Hepatocyte (in vitro differentiated cells): ENCODE data around the gene GAS6. TPM values are rescaled to one million over a fixed set of nuclear protein-coding genes. Genes with fewer than 3 reads are reported as not detected.

ENCODE experiments used
- DNase-seq: peaks from one replicate; pipeline ENCODE4 v3.0.0-alpha.2; 2016; ENCODE audit warnings: low spot score
- H2AFZ ChIP-seq: fragments of 200-600 bp; sonication (generic); 2 replicates; pipeline ENCODE4 v1.6.0; 2016; ENCODE audit warnings: antibody characterized with exemption, mild to moderate bottlenecking
- H3K27ac ChIP-seq: fragments of 200-600 bp; sonication (generic); 2 replicates; pipeline ENCODE4 v1.5.1; 2016; ENCODE audit warnings: mild to moderate bottlenecking
- H3K27me3 ChIP-seq: fragments of 200-600 bp; sonication (generic); 2 replicates; pipeline ENCODE4 v1.6.1; 2016
- H3K36me3 ChIP-seq: fragments of 200-600 bp; sonication (generic); replicated peaks from 2 replicates; pipeline ENCODE4 v1.5.1; 2016; ENCODE audit warnings: low read depth; ENCODE audit not compliant: insufficient read depth
- H3K4me1 ChIP-seq: fragments of 200-600 bp; sonication (generic); 2 replicates; pipeline ENCODE4 v1.5.1; 2016; ENCODE audit warnings: mild to moderate bottlenecking, moderate library complexity; ENCODE audit not compliant: insufficient read depth
- H3K4me2 ChIP-seq: fragments of 200-600 bp; sonication (generic); 2 replicates; pipeline ENCODE4 v1.6.0; 2016
- H3K4me3 ChIP-seq: fragments of 200-600 bp; sonication (generic); 2 replicates; pipeline ENCODE4 v1.5.1; 2016; ENCODE audit warnings: mild to moderate bottlenecking
- H3K79me2 ChIP-seq: fragments of 200-600 bp; sonication (generic); 2 replicates; pipeline ENCODE4 v1.6.0; 2017; ENCODE audit warnings: mild to moderate bottlenecking
- H3K9me2 ChIP-seq: fragments of 200-600 bp; sonication (generic); replicated peaks from 2 replicates; pipeline ENCODE4 v1.6.0; 2017; ENCODE audit warnings: mild to moderate bottlenecking; ENCODE audit not compliant: insufficient read depth
- H3K9me3 ChIP-seq: fragments of 200-600 bp; sonication (generic); 2 replicates; pipeline ENCODE4 v1.5.1; 2016; ENCODE audit warnings: low read depth, mild to moderate bottlenecking
- H4K20me1 ChIP-seq: fragments of 200-600 bp; sonication (generic); 2 replicates; pipeline ENCODE4 v1.6.0; 2016; ENCODE audit warnings: mild to moderate bottlenecking; ENCODE audit not compliant: insufficient read depth, poor library complexity, severe bottlenecking
- CTCF ChIP-seq: fragments of 200-600 bp; sonication (generic); IDR thresholded peaks from 2 replicates; pipeline ENCODE4 v1.5.1; 2016; ENCODE audit warnings: antibody characterized with exemption, mild to moderate bottlenecking; ENCODE audit not compliant: poor library complexity
- EZH2 ChIP-seq: fragments of 200-600 bp; sonication (generic); IDR thresholded peaks from 2 replicates; pipeline ENCODE4 v1.6.1; 2016; ENCODE audit warnings: antibody characterized with exemption, mild to moderate bottlenecking, borderline replicate concordance
- EZH2phosphoT487 ChIP-seq: fragments of 200-600 bp; sonication (generic); IDR thresholded peaks from one replicate; pipeline ENCODE4 v1.6.1; 2018; ENCODE audit warnings: antibody characterized with exemption, mild to moderate bottlenecking, low read depth, moderate library complexity; ENCODE audit not compliant: unreplicated experiment, severe bottlenecking
- WGBS: methylation state at CpG from one replicate; pipeline ENCODE4 v1.1.6; 2016; ENCODE audit warnings: low lambda C conversion rate; ENCODE audit errors: missing lambda C conversion rate; 5-methylcytosine and 5-hydroxymethylcytosine counted together
- polyA plus RNA-seq: library from polyadenylated mRNA; unstranded; fragments of >200 nt; fragmentation: Nextera tagmentation; extraction: Ambion mirVana; gene quantifications from 2 replicates; pipeline ENCODE4 v1.2.1, GENCODE V29; 2016
- total RNA-seq: library from RNA; depleted of rRNA; stranded (reverse); fragments of >200 nt; gene quantifications from 2 replicates; pipeline ENCODE4 v1.2.3, GENCODE V29; 2014

Gene GAS6
- total and polyA plus RNA-seq, 2 experiments from 2014 or later: 70.0 to 146 TPM

DNA sequence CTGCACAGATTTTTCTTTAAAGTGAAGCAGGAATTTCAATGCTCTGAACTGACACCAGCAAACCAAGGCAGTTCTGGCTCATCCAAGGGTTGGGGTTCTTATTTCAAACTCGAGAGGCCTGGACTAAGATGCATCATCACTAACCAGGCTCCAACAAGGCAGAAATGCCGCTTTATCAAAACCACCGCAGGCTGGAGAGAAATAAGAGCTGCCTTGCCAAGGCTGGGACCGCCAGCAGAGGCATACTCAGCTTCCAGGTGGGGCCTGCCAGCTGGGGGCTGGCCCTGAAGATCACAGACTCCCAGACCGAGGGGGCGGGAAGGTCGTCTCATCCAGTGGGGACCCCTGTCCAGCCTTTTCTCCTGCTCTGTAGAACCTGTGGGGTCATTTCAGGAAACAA, 37.4 kb upstream of the GAS6 start:
- H3K27me3 ChIP-seq: no peaks in the 10 kb centered on the region
- H3K4me1 ChIP-seq: no peaks in the 10 kb centered on the region
- 86% methylated on average over 7 of the region's 7 CpGs for WGBS
- no peak overlapping the region for H2AFZ ChIP-seq
- H3K9me2 ChIP-seq: no peaks in the 10 kb centered on the region
- no peak for DNase-seq
- no peak overlapping the region for H3K4me2 ChIP-seq
- H3K36me3 ChIP-seq: no peaks in the 10 kb centered on the region
- no peaks in the 10 kb centered on the region for H4K20me1 ChIP-seq
- no peak for TF ChIP-seq EZH2phosphoT487
- no peak for TF ChIP-seq CTCF
- no peak for TF ChIP-seq EZH2
- H3K79me2 ChIP-seq: no peaks in the 10 kb centered on the region
- H3K27ac ChIP-seq: no peak overlapping the region
- H3K9me3 ChIP-seq: no peaks in the 10 kb centered on the region
- no peak overlapping the region for H3K4me3 ChIP-seq

GRCh38 chr13:113900646-113901045, 36.8 kb upstream of the GAS6 start:
- no peak overlapping the region for H3K27ac ChIP-seq
- H3K9me2 ChIP-seq: no peaks in the 10 kb centered on the region
- no peak for DNase-seq
- no peaks in the 10 kb centered on the region for H4K20me1 ChIP-seq
- no peak overlapping the region for H3K4me3 ChIP-seq
- WGBS: 91% methylated on average over 10 of the region's 10 CpGs
- H3K4me1 ChIP-seq: no peaks in the 10 kb centered on the region
- no peak overlapping the region for H3K4me2 ChIP-seq
- TF ChIP-seq EZH2: no peak
- TF ChIP-seq CTCF: no peak
- no peak for TF ChIP-seq EZH2phosphoT487
- no peaks in the 10 kb centered on the region for H3K79me2 ChIP-seq
- H3K9me3 ChIP-seq: no peaks in the 10 kb centered on the region
- H2AFZ ChIP-seq: no peak overlapping the region
- H3K36me3 ChIP-seq: no peaks in the 10 kb centered on the region
- no peaks in the 10 kb centered on the region for H3K27me3 ChIP-seq

DNA sequence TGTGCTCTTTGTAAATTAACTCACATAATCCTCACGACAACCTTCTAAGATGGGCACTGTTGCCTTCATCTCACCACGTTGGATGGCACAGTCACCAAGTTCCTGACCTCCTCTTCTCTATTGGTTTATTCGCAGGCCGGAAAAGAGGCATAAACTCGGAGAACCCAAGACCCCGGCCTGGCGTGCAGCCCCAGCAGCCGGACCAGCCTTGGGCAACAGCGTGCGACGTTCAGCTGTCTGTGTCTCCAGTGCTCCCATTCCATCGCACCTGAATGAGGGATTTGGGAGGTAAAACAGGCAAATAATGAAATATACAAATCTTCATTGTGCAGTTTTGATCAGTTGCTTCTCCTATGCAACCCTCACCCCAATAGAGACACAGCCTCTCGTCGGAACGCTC, 34.5 kb upstream of the GAS6 start:
- no peak for TF ChIP-seq EZH2phosphoT487
- TF ChIP-seq EZH2: no peak
- TF ChIP-seq CTCF: no peak
- H3K9me3 ChIP-seq: no peaks in the 10 kb centered on the region
- no peak overlapping the region for H3K27ac ChIP-seq
- no peak for DNase-seq
- H2AFZ ChIP-seq: no peak overlapping the region
- no peaks in the 10 kb centered on the region for H3K36me3 ChIP-seq
- H3K4me3 ChIP-seq: no peak overlapping the region
- no peaks in the 10 kb centered on the region for H3K4me1 ChIP-seq
- H3K9me2 ChIP-seq: no peaks in the 10 kb centered on the region
- H3K79me2 ChIP-seq: no peaks in the 10 kb centered on the region
- H3K4me2 ChIP-seq: no peak overlapping the region
- WGBS: 98% methylated on average over 15 of the region's 15 CpGs
- H3K27me3 ChIP-seq: no peaks in the 10 kb centered on the region
- no peaks in the 10 kb centered on the region for H4K20me1 ChIP-seq

GRCh38 chr13:113897966-113898365, 34.1 kb upstream of the GAS6 start:
- no peaks in the 10 kb centered on the region for H4K20me1 ChIP-seq
- H2AFZ ChIP-seq: no peak overlapping the region
- no peak overlapping the region for H3K4me2 ChIP-seq
- TF ChIP-seq EZH2: no peak
- TF ChIP-seq CTCF: no peak
- TF ChIP-seq EZH2phosphoT487: no peak
- no peaks in the 10 kb centered on the region for H3K4me1 ChIP-seq
- H3K79me2 ChIP-seq: no peaks in the 10 kb centered on the region
- H3K27ac ChIP-seq: no peak overlapping the region
- 90% methylated on average over 4 of the region's 4 CpGs for WGBS
- no peaks in the 10 kb centered on the region for H3K36me3 ChIP-seq
- no peaks in the 10 kb centered on the region for H3K9me3 ChIP-seq
- no peaks in the 10 kb centered on the region for H3K27me3 ChIP-seq
- H3K4me3 ChIP-seq: no peak overlapping the region
- no peak for DNase-seq
- no peaks in the 10 kb centered on the region for H3K9me2 ChIP-seq
